Neural progenitor cell (in vitro differentiated cells): ENCODE data around the gene ECT2. TPM values are rescaled to one million over a fixed set of nuclear protein-coding genes. Genes with fewer than 3 reads are reported as not detected.

Source experiments
- DNase-seq: peaks from one replicate; pipeline ENCODE4 v3.0.0-alpha.2; 2016; ENCODE audit warnings: low spot score
- H2AFZ ChIP-seq: fragments of 200-600 bp; sonication (generic); replicated peaks from 2 replicates; pipeline ENCODE4 v1.6.1; 2016; ENCODE audit warnings: antibody characterized with exemption
- H3F3A ChIP-seq: fragments of 200-600 bp; sonication (generic); 2 replicates; pipeline ENCODE4 v1.6.1; 2016; ENCODE audit warnings: antibody characterized with exemption, low read depth
- H3K27ac ChIP-seq: fragments of 200-600 bp; sonication (generic); 2 replicates; pipeline ENCODE4 v1.5.1; 2016; ENCODE audit warnings: mild to moderate bottlenecking
- H3K27me3 ChIP-seq: fragments of 200-600 bp; sonication (generic); 2 replicates; pipeline ENCODE4 v1.6.1; 2016; ENCODE audit warnings: mild to moderate bottlenecking, moderate library complexity
- H3K36me3 ChIP-seq: fragments of 200-600 bp; sonication (generic); 2 replicates; pipeline ENCODE4 v1.5.1; 2016
- H3K4me1 ChIP-seq: fragments of 200-600 bp; sonication (generic); 2 replicates; pipeline ENCODE4 v1.6.1; 2016; ENCODE audit warnings: mixed run types
- H3K4me2 ChIP-seq: fragments of 200-600 bp; sonication (generic); 2 replicates; pipeline ENCODE4 v1.6.1; 2016
- H3K4me3 ChIP-seq: fragments of 200-600 bp; sonication (generic); 2 replicates; pipeline ENCODE4 v1.5.1; 2016
- H3K79me2 ChIP-seq: fragments of 200-600 bp; sonication (generic); 2 replicates; pipeline ENCODE4 v1.6.1; 2016; ENCODE audit warnings: low read depth
- H3K9ac ChIP-seq: fragments of 200-600 bp; sonication (generic); 2 replicates; pipeline ENCODE4 v1.6.1; 2016
- H3K9me3 ChIP-seq: fragments of 200-600 bp; sonication (generic); 2 replicates; pipeline ENCODE4 v1.5.1; 2016; ENCODE audit warnings: low read depth
- H4K20me1 ChIP-seq: fragments of 200-600 bp; sonication (generic); 2 replicates; pipeline ENCODE4 v1.6.1; 2016; ENCODE audit warnings: low read depth
- H3K27ac Mint-ChIP-seq: 3 replicates; pipeline ENCODE4 v1.8.0; 2021; ENCODE audit warnings: mixed read lengths
- H3K27me3 Mint-ChIP-seq: 2 replicates; pipeline ENCODE4 v1.8.0; 2022; ENCODE audit warnings: low read depth, mild to moderate bottlenecking, inconsistent platforms, moderate library complexity, mixed read lengths; ENCODE audit not compliant: insufficient read depth
- H3K36me3 Mint-ChIP-seq: 3 replicates; pipeline ENCODE4 v1.8.0; 2021; ENCODE audit warnings: mixed read lengths
- H3K4me1 Mint-ChIP-seq: 3 replicates; pipeline ENCODE4 v1.8.0; 2021; ENCODE audit warnings: mixed read lengths
- H3K4me3 Mint-ChIP-seq: 3 replicates; pipeline ENCODE4 v1.8.0; 2021; ENCODE audit warnings: mild to moderate bottlenecking, moderate library complexity, mixed read lengths
- H3K9me3 Mint-ChIP-seq: 3 replicates; pipeline ENCODE4 v1.8.0; 2020; ENCODE audit warnings: mixed read lengths
- CTCF ChIP-seq: fragments of 200-600 bp; sonication (generic); IDR thresholded peaks from 2 replicates; pipeline ENCODE4 v1.5.1; 2017; ENCODE audit warnings: antibody characterized with exemption, mild to moderate bottlenecking
- EZH2 ChIP-seq: fragments of 200-600 bp; sonication (generic); IDR thresholded peaks from 2 replicates; pipeline ENCODE4 v1.6.1; 2017; ENCODE audit warnings: antibody characterized with exemption, mild to moderate bottlenecking, moderate library complexity
- EZH2phosphoT487 ChIP-seq: fragments of 200-600 bp; sonication (generic); IDR thresholded peaks from 2 replicates; pipeline ENCODE4 v1.6.1; 2017; ENCODE audit warnings: antibody characterized with exemption
- total RNA-seq: library from RNA; depleted of rRNA; stranded (reverse); fragments of >200 nt; gene quantifications from 2 replicates; pipeline ENCODE4 v1.2.3, GENCODE V29; 2015; ENCODE audit warnings: low replicate concordance

The ECT2 gene
- total RNA-seq, 1 donor from 2014 or later: 267 TPM

- no peaks in the 10 kb centered on the region for H3F3A ChIP-seq
- H3K9me3 Mint-ChIP-seq: no peaks in the 10 kb centered on the region
- no peak for DNase-seq
Observed at GRCh38 chr3:172832983-172833382, 82.5 kb downstream of the ECT2 start.

GRCh38 chr3:172836390-172836997 is 86.0 kb downstream of the ECT2 start:
- Histone ChIP-seq H3K4me2 (no peak overlapping the region), H3K4me3 (no peak overlapping the region), H4K20me1 (no peaks in the 10 kb centered on the region), H3K36me3 (no peaks in the 10 kb centered on the region), H3K9ac (no peak overlapping the region), H3K4me1 (no peaks in the 10 kb centered on the region), H3K27ac (no peak overlapping the region), H3F3A (no peaks in the 10 kb centered on the region), H2AFZ (no peak overlapping the region), H3K79me2 (no peaks in the 10 kb centered on the region), H3K27me3 (no peaks in the 10 kb centered on the region), H3K9me3 (no peaks in the 10 kb centered on the region)
- Mint-ChIP-seq H3K9me3 (peaks cover 3% of the 10 kb centered on the region), H3K4me1 (no peaks in the 10 kb centered on the region), H3K27ac (no peak overlapping the region), H3K36me3 (no peaks in the 10 kb centered on the region), H3K27me3 (peaks cover 2% of the 10 kb centered on the region), H3K4me3 (no peak overlapping the region)
- no peak for TF ChIP-seq EZH2phosphoT487
- peak; percentile 83 for TF ChIP-seq CTCF
- no peak for TF ChIP-seq EZH2
- DNase-seq: peak; percentile 70

More at GRCh38 chr3:172832983-172833382, 82.5 kb downstream of the ECT2 start:
- H3K27me3 Mint-ChIP-seq: peaks cover 4% of the 10 kb centered on the region
- Histone ChIP-seq H3K79me2 (no peaks in the 10 kb centered on the region), H3K4me2 (no peak overlapping the region), H3K4me1 (no peaks in the 10 kb centered on the region), H2AFZ (no peak overlapping the region), H3K4me3 (no peak overlapping the region), H3K27ac (no peak overlapping the region), H3K9ac (no peak overlapping the region), H3K36me3 (no peaks in the 10 kb centered on the region), H3K9me3 (no peaks in the 10 kb centered on the region), H3K27me3 (no peaks in the 10 kb centered on the region), H4K20me1 (no peaks in the 10 kb centered on the region)
- H3K4me1 Mint-ChIP-seq: no peaks in the 10 kb centered on the region
- H3K4me3 Mint-ChIP-seq: no peak overlapping the region
- H3K27ac Mint-ChIP-seq: no peak overlapping the region
- no peaks in the 10 kb centered on the region for H3K36me3 Mint-ChIP-seq
- TF ChIP-seq CTCF (no peak), EZH2phosphoT487 (no peak), EZH2 (no peak)

GRCh38 chr3:172839679-172840078 is 89.2 kb downstream of the ECT2 start:
- Histone ChIP-seq H3K9me3 (no peaks in the 10 kb centered on the region), H4K20me1 (no peaks in the 10 kb centered on the region), H3K79me2 (no peaks in the 10 kb centered on the region), H3K4me2 (no peak overlapping the region), H3K27ac (no peak overlapping the region), H3K27me3 (no peaks in the 10 kb centered on the region), H3K4me3 (no peak overlapping the region), H3K36me3 (no peaks in the 10 kb centered on the region), H2AFZ (no peak overlapping the region), H3K4me1 (no peaks in the 10 kb centered on the region), H3F3A (no peaks in the 10 kb centered on the region), H3K9ac (no peak overlapping the region)
- Mint-ChIP-seq H3K27me3 (peaks cover 2% of the 10 kb centered on the region), H3K9me3 (peaks cover 5% of the 10 kb centered on the region), H3K4me3 (no peak overlapping the region), H3K36me3 (no peaks in the 10 kb centered on the region), H3K27ac (no peak overlapping the region), H3K4me1 (no peaks in the 10 kb centered on the region)
- TF ChIP-seq CTCF (no peak), EZH2phosphoT487 (no peak), EZH2 (no peak)
- DNase-seq: no peak
